Kidney (tissue), 14 donors: Measurements from ENCODE around the gene C1QTNF4. TPM values are rescaled to one million over a fixed set of nuclear protein-coding genes. Genes with fewer than 3 reads are reported as not detected.

Experiments used
- DNase-seq, 5 donors: peaks; one replicate each; pipeline ENCODE4 v3.0.0-alpha.2; 2013 to 2020
- FAIRE-seq: peaks from 2 replicates; lab custom pipeline; 2012; peaks lifted over from hg19 to GRCh38; lab: Jason Lieb, UNC
- H3K27ac ChIP-seq, 2 donors: one replicate each; pipeline ENCODE4 v1.7.0; 2013; ENCODE audit warnings: low read depth in 2 of 2, low read length in 2 of 2, inconsistent platforms in 1 of 2
- H3K27me3 ChIP-seq: one replicate; pipeline ENCODE4 v1.7.1; 2013; ENCODE audit warnings: low read length, inconsistent platforms; ENCODE audit not compliant: control insufficient read depth, insufficient read depth
- H3K36me3 ChIP-seq, 3 donors: one replicate each; pipeline versions ENCODE4 v1.7.0 to v1.7.1; 2013; ENCODE audit warnings: low read length in 3 of 3, control low read depth in 1 of 3, inconsistent platforms in 1 of 3; ENCODE audit not compliant: insufficient read depth in 3 of 3, control insufficient read depth in 2 of 3
- H3K4me1 ChIP-seq, 3 donors: one replicate each; pipeline versions ENCODE4 v1.7.0 to v1.7.1; 2013; ENCODE audit warnings: low read length in 3 of 3, inconsistent platforms in 1 of 3, low read depth in 1 of 3; ENCODE audit not compliant: control insufficient read depth in 2 of 3, insufficient read depth in 2 of 3
- H3K4me3 ChIP-seq, 3 donors: one replicate each; pipeline versions ENCODE4 v1.7.0 to v1.8.1; 2013; ENCODE audit warnings: low read length in 3 of 3, control low read depth in 1 of 3, inconsistent platforms in 1 of 3
- H3K9ac ChIP-seq, 3 donors: one replicate each; pipeline versions ENCODE4 v1.7.0 to v1.7.1; 2013; ENCODE audit warnings: low read length in 3 of 3, control low read depth in 1 of 3, inconsistent platforms in 1 of 3
- H3K9me3 ChIP-seq, 3 donors: one replicate each; pipeline versions ENCODE4 v1.7.0 to v1.7.1; 2013; ENCODE audit warnings: low read length in 3 of 3, control low read depth in 1 of 3, inconsistent platforms in 1 of 3; ENCODE audit not compliant: control insufficient read depth in 2 of 3, insufficient read depth in 1 of 3
- CTCF ChIP-seq: IDR thresholded peaks from 3 replicates; pipeline ENCODE4 v1.5.1; 2012; ENCODE audit warnings: mild to moderate bottlenecking, moderate library complexity, borderline replicate concordance; ENCODE audit not compliant: insufficient read depth; ENCODE audit errors: extremely low read depth
- intact Hi-C: fragments of 100-400 bp; cut with DNase I; formaldehyde crosslinking; loops from one replicate; pipeline ENCODE4 v1.11.1; 2022
- polyA plus RNA-seq: library from polyadenylated mRNA; stranded (reverse); fragments of 350-450 nt; fragmentation: Illumina TruSeq; extraction: RNeasy Lipid Tissue Mini Kit (QIAGEN cat#74804); gene quantifications from one replicate; pipeline ENCODE4 v1.2.3, GENCODE V29; 2014; ENCODE audit warnings: low read depth, low replicate concordance; ENCODE audit not compliant: insufficient read depth
- total RNA-seq: library from RNA; stranded (reverse); fragmentation: NEBNext Ultra II Directional; extraction: Animal tissue kit (Norgen Biotek cat#: 25700); gene quantifications from one replicate; pipeline ENCODE4 v1.2.1, GENCODE V29; 2021
- donor health status: control.
- donor health status: control.
- donor health status: control.
- donor health status: control.
- donor health status: control.
- donor health status: DM: yes; HTN: yes; CAD: no.
- donor health status: Normal renal cell carcinoma (clear cell type).

Gene C1QTNF4
- total and polyA plus RNA-seq, 2 donors from 2014 or later, result 0.25 to 0.62 TPM

DNA sequence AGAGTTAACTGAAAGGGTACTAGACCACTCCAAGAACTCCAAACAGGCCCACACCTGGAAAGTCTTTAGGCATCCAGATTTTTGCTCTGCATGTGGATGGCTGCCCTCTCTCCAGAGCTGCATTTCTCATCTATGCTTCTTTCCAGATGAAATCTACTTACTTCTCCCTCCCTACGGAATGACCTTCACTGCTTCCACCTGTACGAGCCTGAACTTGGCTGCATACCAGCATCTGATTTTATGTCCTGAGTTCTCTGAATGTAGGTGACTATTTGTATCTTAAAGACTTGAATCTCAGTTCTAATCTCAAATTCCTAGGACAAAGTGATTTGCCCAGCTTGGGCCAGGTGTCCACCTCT, 54.6 kb downstream of the C1QTNF4 start:
- peaks cover 0 to 14% (median 8%) of the 10 kb centered on the region in 3 donors for H3K4me1 ChIP-seq
- peak in 1 of 5 donors; percentile 30 for DNase-seq

More for the DNA sequence above, 54.6 kb downstream of the C1QTNF4 start:
- no peak for FAIRE-seq
- intact Hi-C loops, result no loop called here
- H3K27me3 ChIP-seq, result no peaks in the 10 kb centered on the region
- no peak overlapping the region for H3K4me3 ChIP-seq
- no peak overlapping the region for H3K9ac ChIP-seq
- H3K27ac ChIP-seq, result peak overlapping the region; percentile 32 to 35
- H3K9me3 ChIP-seq, result no peaks in the 10 kb centered on the region
- peaks cover 0 to 3% (median 0%) of the 10 kb centered on the region in 3 donors for H3K36me3 ChIP-seq
- TF ChIP-seq CTCF, result no peak

Other genes with a start within 250 kb of the C1QTNF4 start
- 0.19 TPM for gene MYBPC3, start 241.7 kb downstream of the C1QTNF4 start, total RNA-seq
- gene MYBPC3, start 241.7 kb downstream of the C1QTNF4 start, polyA plus RNA-seq, result 0.52 TPM
- gene SPI1, start 215.9 kb downstream of the C1QTNF4 start, total RNA-seq, result 39.8 TPM
- 7.3 TPM for gene SPI1, start 215.9 kb downstream of the C1QTNF4 start, polyA plus RNA-seq
- gene SLC39A13, start 185.8 kb downstream of the C1QTNF4 start, total RNA-seq, result 80.6 TPM
- 93.2 TPM for gene SLC39A13, start 185.8 kb downstream of the C1QTNF4 start, polyA plus RNA-seq
- 103 TPM for gene PSMC3, start 168.0 kb downstream of the C1QTNF4 start, total RNA-seq
- 171 TPM for gene PSMC3, start 168.0 kb downstream of the C1QTNF4 start, polyA plus RNA-seq
- 0.41 TPM for gene RAPSN, start 145.3 kb downstream of the C1QTNF4 start, total RNA-seq
- 0.28 TPM for gene RAPSN, start 145.3 kb downstream of the C1QTNF4 start, polyA plus RNA-seq
- 115 TPM for gene CELF1, start 41.3 kb downstream of the C1QTNF4 start, total RNA-seq
- 30.8 TPM for gene CELF1, start 41.3 kb downstream of the C1QTNF4 start, polyA plus RNA-seq
- 34.6 TPM for gene PTPMT1, start 28.8 kb downstream of the C1QTNF4 start, total RNA-seq
- 90.3 TPM for gene PTPMT1, start 28.8 kb downstream of the C1QTNF4 start, polyA plus RNA-seq
- gene KBTBD4, start 15.4 kb downstream of the C1QTNF4 start, total RNA-seq, result 20.1 TPM
- 16.7 TPM for gene KBTBD4, start 15.4 kb downstream of the C1QTNF4 start, polyA plus RNA-seq
- 85.8 TPM for gene NDUFS3, start 15.3 kb downstream of the C1QTNF4 start, total RNA-seq
- gene NDUFS3, start 15.3 kb downstream of the C1QTNF4 start, polyA plus RNA-seq, result 368 TPM
- not detected for gene FAM180B, start 7.7 kb downstream of the C1QTNF4 start, total RNA-seq
- gene FAM180B, start 7.7 kb downstream of the C1QTNF4 start, polyA plus RNA-seq, result not detected
- gene MTCH2, start 48.1 kb upstream of the C1QTNF4 start, total RNA-seq, result 85.3 TPM
- 201 TPM for gene MTCH2, start 48.1 kb upstream of the C1QTNF4 start, polyA plus RNA-seq
- 5.6 TPM for gene AGBL2, start 121.0 kb upstream of the C1QTNF4 start, total RNA-seq
- gene AGBL2, start 121.0 kb upstream of the C1QTNF4 start, polyA plus RNA-seq, result 2.1 TPM
- gene FNBP4, start 172.9 kb upstream of the C1QTNF4 start, total RNA-seq, result 101 TPM
- 13.1 TPM for gene FNBP4, start 172.9 kb upstream of the C1QTNF4 start, polyA plus RNA-seq